WTC11 (cell line): ENCODE measurements around the gene PFKFB4. TPM values are rescaled to one million over a fixed set of nuclear protein-coding genes. Genes with fewer than 3 reads are reported as not detected.

Source experiments
- ATAC-seq: fragments of 200-7000 bp; cut with Tn5 transposase; 2 replicates; pipeline ENCODE4 v1.10.0; 2021; ENCODE audit warnings: mild to moderate bottlenecking, moderate library complexity
- CTCF ChIA-PET: fragments of 300-600 bp; sonication (Branson Sonifier 250); formaldehyde crosslinking; loops from one replicate; lab custom pipeline; 2021; ENCODE audit warnings: antibody characterized with exemption; lab: Charles Lee
- POLR2A ChIA-PET: fragments of 350-600 bp; sonication (Branson Sonifier 250); formaldehyde crosslinking; loops from one replicate; lab custom pipeline; 2021; ENCODE audit warnings: antibody characterized with exemption; lab: Charles Lee
- DNase-seq: peaks from one replicate; pipeline ENCODE4 v3.0.0; 2021; ENCODE audit warnings: low spot score
- H3K27ac Mint-ChIP-seq: 2 replicates; pipeline ENCODE4 v1.8.0; 2021; ENCODE audit warnings: mixed read lengths
- H3K27me3 Mint-ChIP-seq: 2 replicates; pipeline ENCODE4 v1.8.0; 2021; ENCODE audit warnings: low read depth, mild to moderate bottlenecking, moderate library complexity, mixed read lengths
- H3K36me3 Mint-ChIP-seq: 2 replicates; pipeline ENCODE4 v1.8.0; 2021; ENCODE audit warnings: mixed read lengths
- H3K4me1 Mint-ChIP-seq: 2 replicates; pipeline ENCODE4 v1.8.0; 2022; ENCODE audit warnings: mixed read lengths
- H3K4me3 Mint-ChIP-seq: 2 replicates; pipeline ENCODE4 v1.8.0; 2021; ENCODE audit warnings: mild to moderate bottlenecking, moderate library complexity, mixed read lengths
- H3K9me3 Mint-ChIP-seq: 2 replicates; pipeline ENCODE4 v1.8.0; 2021; ENCODE audit warnings: mixed read lengths
- CBFB ChIP-seq: sonication (generic); formaldehyde crosslinking; IDR thresholded peaks from 2 replicates; pipeline ENCODE4 v1.8.1; 2022; ENCODE audit warnings: mild to moderate bottlenecking, low read depth, missing genetic modification reagents
- CREM ChIP-seq: sonication (generic); formaldehyde crosslinking; IDR thresholded peaks from 2 replicates; pipeline ENCODE4 v1.8.1; 2022; ENCODE audit warnings: mild to moderate bottlenecking, missing genetic modification reagents, moderate library complexity
- ETV6 ChIP-seq: sonication (generic); formaldehyde crosslinking; IDR thresholded peaks from 2 replicates; pipeline ENCODE4 v1.8.1; 2022; ENCODE audit warnings: mild to moderate bottlenecking, missing genetic modification reagents
- FOXP1 ChIP-seq: sonication (generic); formaldehyde crosslinking; IDR thresholded peaks from 2 replicates; pipeline ENCODE4 v1.8.0; 2022; ENCODE audit warnings: missing genetic modification reagents, mild to moderate bottlenecking, moderate library complexity, borderline replicate concordance
- HMGA2 ChIP-seq: fragments of 250-450 bp; sonication (Bioruptor Pico); IDR thresholded peaks from 2 replicates; pipeline ENCODE4 v1.4.0; 2021; ENCODE audit warnings: mild to moderate bottlenecking, moderate library complexity
- HMGXB4 ChIP-seq: sonication (generic); formaldehyde crosslinking; IDR thresholded peaks from 2 replicates; pipeline ENCODE4 v1.8.1; 2023; ENCODE audit warnings: mild to moderate bottlenecking, moderate library complexity, missing genetic modification reagents
- JAZF1 ChIP-seq: fragments of 250-450 bp; sonication (Bioruptor Pico); IDR thresholded peaks from 2 replicates; pipeline ENCODE4 v1.9.0; 2021; ENCODE audit warnings: moderate library complexity, mild to moderate bottlenecking, inconsistent platforms
- NFE2L1 ChIP-seq: sonication (generic); formaldehyde crosslinking; IDR thresholded peaks from 2 replicates; pipeline ENCODE4 v1.8.1; 2023; ENCODE audit warnings: missing genetic modification reagents
- SMAD3 ChIP-seq: sonication (generic); formaldehyde crosslinking; IDR thresholded peaks from 2 replicates; pipeline ENCODE4 v1.8.0; 2022; ENCODE audit warnings: missing genetic modification reagents, mild to moderate bottlenecking, borderline replicate concordance
- SP1 ChIP-seq: sonication (generic); formaldehyde crosslinking; conservative IDR thresholded peaks from 2 replicates; pipeline ENCODE4 v1.8.1; 2022; ENCODE audit warnings: missing genetic modification reagents
- TEAD1 ChIP-seq: sonication (generic); formaldehyde crosslinking; IDR thresholded peaks from 2 replicates; pipeline ENCODE4 v1.8.0; 2022; ENCODE audit warnings: mild to moderate bottlenecking, missing genetic modification reagents
- ZNF121 ChIP-seq: sonication (generic); formaldehyde crosslinking; IDR thresholded peaks from 2 replicates; pipeline ENCODE4 v1.8.0; 2023; ENCODE audit warnings: missing genetic modification reagents
- ZNF219 ChIP-seq: sonication (generic); formaldehyde crosslinking; IDR thresholded peaks from 2 replicates; pipeline ENCODE4 v1.8.0; 2023; ENCODE audit warnings: missing genetic modification reagents, mild to moderate bottlenecking, borderline replicate concordance
- ZNF423 ChIP-seq: fragments of 250-450 bp; sonication (Bioruptor Pico); IDR thresholded peaks from 2 replicates; pipeline ENCODE4 v2.1.2; 2022; ENCODE audit warnings: mild to moderate bottlenecking, moderate library complexity
- ZNF532 ChIP-seq: fragments of 250-450 bp; sonication (Bioruptor Pico); IDR thresholded peaks from 2 replicates; pipeline ENCODE4 v1.9.0; 2021; ENCODE audit warnings: mild to moderate bottlenecking, borderline replicate concordance
- total RNA-seq: library from RNA; stranded (reverse); gene quantifications from 3 replicates; pipeline ENCODE4 v1.2.3, GENCODE V29; 2021
- TF ChIP-seq, protein P1 (sequence below): sonication (generic); formaldehyde crosslinking; IDR thresholded peaks from 2 replicates; pipeline ENCODE4 v1.8.0; 2022; ENCODE audit warnings: mild to moderate bottlenecking, missing genetic modification reagents
- TF ChIP-seq, protein P2 (sequence below): sonication (generic); formaldehyde crosslinking; IDR thresholded peaks from 2 replicates; pipeline ENCODE4 v1.8.1; 2023; ENCODE audit warnings: mild to moderate bottlenecking, missing genetic modification reagents
- TF ChIP-seq, protein P3 (sequence below): fragments of 200-600 bp; IDR thresholded peaks from 2 replicates; pipeline ENCODE4 v1.8.0; 2022; ENCODE audit warnings: antibody characterized with exemption
- TF ChIP-seq, protein P4 (sequence below): sonication (generic); formaldehyde crosslinking; IDR thresholded peaks from 2 replicates; pipeline ENCODE4 v1.8.0; 2022; ENCODE audit warnings: mild to moderate bottlenecking, missing genetic modification reagents
- TF ChIP-seq, protein P5 (sequence below): sonication (generic); formaldehyde crosslinking; IDR thresholded peaks from 2 replicates; pipeline ENCODE4 v1.8.1; 2023; ENCODE audit warnings: mild to moderate bottlenecking, missing genetic modification reagents, moderate library complexity

PFKFB4 gene
- total RNA-seq, 1 experiment from 2014 or later: 18.0 TPM

DNA sequence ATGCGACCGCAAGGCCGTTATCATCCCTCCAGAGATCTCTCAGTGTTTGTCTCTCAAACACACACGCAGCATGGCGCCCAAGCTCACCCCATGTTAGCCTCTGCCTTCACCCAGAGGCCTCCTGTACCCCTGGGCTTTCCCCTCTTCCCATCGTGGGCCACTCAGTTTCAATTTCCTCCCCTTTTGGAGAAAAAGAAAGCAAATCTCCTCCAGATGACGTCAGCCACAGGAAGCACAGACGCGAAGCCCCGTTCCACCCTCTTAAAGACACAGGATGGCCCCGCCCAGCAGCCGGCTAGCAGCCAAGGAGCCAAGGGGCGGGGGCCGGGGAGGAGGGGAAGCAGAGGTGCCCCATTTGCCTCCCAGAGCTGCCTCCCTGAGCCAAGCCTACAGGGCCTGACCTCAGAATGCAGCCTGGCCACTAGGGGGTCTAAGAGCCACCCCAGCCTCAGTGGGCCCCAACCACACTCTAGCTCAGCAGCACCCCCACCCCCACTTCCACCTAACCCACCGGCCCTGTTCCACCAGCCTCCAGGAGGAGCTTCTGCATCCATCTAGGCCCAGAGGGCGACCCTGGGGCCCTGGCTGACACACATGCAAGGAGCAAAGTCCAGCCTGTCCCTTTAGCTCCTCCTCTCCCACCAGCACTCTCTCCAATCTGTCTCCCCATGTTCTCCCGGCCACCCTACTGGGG, 83.5 kb downstream of the PFKFB4 start (continued):
- TF ChIP-seq HMGXB4 (CRISPR knock-in tag) (no peak), ZNF121 (CRISPR knock-in tag) (peak; percentile 46; the same call in 1 of the 2 replicates), TEAD1 (CRISPR knock-in tag) (peak; percentile 78; the same call in 1 of the 2 replicates), ZNF219 (CRISPR knock-in tag) (no peak), CBFB (no peak), HMGA2 (CRISPR knock-in tag) (no peak), NFE2L1 (CRISPR knock-in tag) (no peak; the same call in 1 of the 2 replicates), SP1 (CRISPR knock-in tag) (peak; percentile 66), CREM (0 out of 2 replicates have a peak, but pooled peaks have one; percentile 24), ETV6 (CRISPR knock-in tag) (0 out of 2 replicates have a peak, but pooled peaks have one; percentile 38), ZNF423 (CRISPR knock-in tag) (peak; percentile 90), FOXP1 (CRISPR knock-in tag) (peak; percentile 60; the same call in 1 of the 2 replicates)
- TF ChIP-seq, protein P1, sequence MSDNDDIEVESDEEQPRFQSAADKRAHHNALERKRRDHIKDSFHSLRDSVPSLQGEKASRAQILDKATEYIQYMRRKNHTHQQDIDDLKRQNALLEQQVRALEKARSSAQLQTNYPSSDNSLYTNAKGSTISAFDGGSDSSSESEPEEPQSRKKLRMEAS (CRISPR knock-in tag): peak; percentile 67; the same call in 1 of the 2 replicates
- TF ChIP-seq, protein P2, sequence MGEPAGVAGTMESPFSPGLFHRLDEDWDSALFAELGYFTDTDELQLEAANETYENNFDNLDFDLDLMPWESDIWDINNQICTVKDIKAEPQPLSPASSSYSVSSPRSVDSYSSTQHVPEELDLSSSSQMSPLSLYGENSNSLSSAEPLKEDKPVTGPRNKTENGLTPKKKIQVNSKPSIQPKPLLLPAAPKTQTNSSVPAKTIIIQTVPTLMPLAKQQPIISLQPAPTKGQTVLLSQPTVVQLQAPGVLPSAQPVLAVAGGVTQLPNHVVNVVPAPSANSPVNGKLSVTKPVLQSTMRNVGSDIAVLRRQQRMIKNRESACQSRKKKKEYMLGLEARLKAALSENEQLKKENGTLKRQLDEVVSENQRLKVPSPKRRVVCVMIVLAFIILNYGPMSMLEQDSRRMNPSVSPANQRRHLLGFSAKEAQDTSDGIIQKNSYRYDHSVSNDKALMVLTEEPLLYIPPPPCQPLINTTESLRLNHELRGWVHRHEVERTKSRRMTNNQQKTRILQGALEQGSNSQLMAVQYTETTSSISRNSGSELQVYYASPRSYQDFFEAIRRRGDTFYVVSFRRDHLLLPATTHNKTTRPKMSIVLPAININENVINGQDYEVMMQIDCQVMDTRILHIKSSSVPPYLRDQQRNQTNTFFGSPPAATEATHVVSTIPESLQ (CRISPR knock-in tag): no peak
- TF ChIP-seq, protein P3, sequence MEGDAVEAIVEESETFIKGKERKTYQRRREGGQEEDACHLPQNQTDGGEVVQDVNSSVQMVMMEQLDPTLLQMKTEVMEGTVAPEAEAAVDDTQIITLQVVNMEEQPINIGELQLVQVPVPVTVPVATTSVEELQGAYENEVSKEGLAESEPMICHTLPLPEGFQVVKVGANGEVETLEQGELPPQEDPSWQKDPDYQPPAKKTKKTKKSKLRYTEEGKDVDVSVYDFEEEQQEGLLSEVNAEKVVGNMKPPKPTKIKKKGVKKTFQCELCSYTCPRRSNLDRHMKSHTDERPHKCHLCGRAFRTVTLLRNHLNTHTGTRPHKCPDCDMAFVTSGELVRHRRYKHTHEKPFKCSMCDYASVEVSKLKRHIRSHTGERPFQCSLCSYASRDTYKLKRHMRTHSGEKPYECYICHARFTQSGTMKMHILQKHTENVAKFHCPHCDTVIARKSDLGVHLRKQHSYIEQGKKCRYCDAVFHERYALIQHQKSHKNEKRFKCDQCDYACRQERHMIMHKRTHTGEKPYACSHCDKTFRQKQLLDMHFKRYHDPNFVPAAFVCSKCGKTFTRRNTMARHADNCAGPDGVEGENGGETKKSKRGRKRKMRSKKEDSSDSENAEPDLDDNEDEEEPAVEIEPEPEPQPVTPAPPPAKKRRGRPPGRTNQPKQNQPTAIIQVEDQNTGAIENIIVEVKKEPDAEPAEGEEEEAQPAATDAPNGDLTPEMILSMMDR: peak; percentile 45; the same call in 1 of the 2 replicates
- TF ChIP-seq, protein P4, sequence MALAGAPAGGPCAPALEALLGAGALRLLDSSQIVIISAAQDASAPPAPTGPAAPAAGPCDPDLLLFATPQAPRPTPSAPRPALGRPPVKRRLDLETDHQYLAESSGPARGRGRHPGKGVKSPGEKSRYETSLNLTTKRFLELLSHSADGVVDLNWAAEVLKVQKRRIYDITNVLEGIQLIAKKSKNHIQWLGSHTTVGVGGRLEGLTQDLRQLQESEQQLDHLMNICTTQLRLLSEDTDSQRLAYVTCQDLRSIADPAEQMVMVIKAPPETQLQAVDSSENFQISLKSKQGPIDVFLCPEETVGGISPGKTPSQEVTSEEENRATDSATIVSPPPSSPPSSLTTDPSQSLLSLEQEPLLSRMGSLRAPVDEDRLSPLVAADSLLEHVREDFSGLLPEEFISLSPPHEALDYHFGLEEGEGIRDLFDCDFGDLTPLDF (CRISPR knock-in tag): 0 out of 2 replicates have a peak, but pooled peaks have one; percentile 18
- TF ChIP-seq, all 79 proteins: peak for 11

- DNase-seq (peak; percentile 46), ATAC-seq (peak; percentile 1)
- Mint-ChIP-seq H3K4me3 (peak overlapping the region; percentile 91), H3K27ac (peak overlapping the region; percentile 99), H3K4me1 (peaks cover 27% of the 10 kb centered on the region), H3K27me3 (no peaks in the 10 kb centered on the region; the same call in none of the 2 replicates), H3K36me3 (peaks cover 17% of the 10 kb centered on the region), H3K9me3 (no peaks in the 10 kb centered on the region)
- CTCF ChIA-PET: interaction anchor here (0.6 to 6.3 kb wide), 28 partner anchors 8 to 267 kb away, joined by 3 to 168 read pairs (median 7); partner anchors contain the start of genes ATRIP, CCDC51, PFKFB4 and SHISA5
- POLR2A ChIA-PET: interaction anchor here (1.1 to 3.3 kb wide), 10 partner anchors 17 to 190 kb away, joined by 3 to 21 read pairs (median 6); partner anchors contain the start of genes ATRIP, CCDC51, CELSR3 and PFKFB4
- TF ChIP-seq, protein P5, sequence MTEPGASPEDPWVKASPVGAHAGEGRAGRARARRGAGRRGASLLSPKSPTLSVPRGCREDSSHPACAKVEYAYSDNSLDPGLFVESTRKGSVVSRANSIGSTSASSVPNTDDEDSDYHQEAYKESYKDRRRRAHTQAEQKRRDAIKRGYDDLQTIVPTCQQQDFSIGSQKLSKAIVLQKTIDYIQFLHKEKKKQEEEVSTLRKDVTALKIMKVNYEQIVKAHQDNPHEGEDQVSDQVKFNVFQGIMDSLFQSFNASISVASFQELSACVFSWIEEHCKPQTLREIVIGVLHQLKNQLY: no peak
- TF ChIP-seq, protein P2 (CRISPR knock-in tag): no peak
- no peak for TF ChIP-seq ZNF532 (CRISPR knock-in tag)
- no peak for TF ChIP-seq SP1 (CRISPR knock-in tag)
- no peak for TF ChIP-seq SMAD3 (CRISPR knock-in tag)
- TF ChIP-seq, protein P1 (CRISPR knock-in tag): no peak; the same call in 1 of the 2 replicates
- TF ChIP-seq JAZF1 (CRISPR knock-in tag): no peak
- TF ChIP-seq NFE2L1 (CRISPR knock-in tag): no peak
Measured at GRCh38 chr3:48472673-48472922, 84.0 kb downstream of the PFKFB4 start.
